HG02943 (cell line): ENCODE data around the gene ITPR1.

Experiments used
- ATAC-seq: cut with Tn5 transposase; IDR thresholded peaks from one replicate; pipeline ENCODE4 v1.9.1; 2021; ENCODE audit warnings: mild to moderate bottlenecking, low read depth, moderate library complexity; ENCODE audit not compliant: unreplicated experiment

ITPR1 gene

DNA sequence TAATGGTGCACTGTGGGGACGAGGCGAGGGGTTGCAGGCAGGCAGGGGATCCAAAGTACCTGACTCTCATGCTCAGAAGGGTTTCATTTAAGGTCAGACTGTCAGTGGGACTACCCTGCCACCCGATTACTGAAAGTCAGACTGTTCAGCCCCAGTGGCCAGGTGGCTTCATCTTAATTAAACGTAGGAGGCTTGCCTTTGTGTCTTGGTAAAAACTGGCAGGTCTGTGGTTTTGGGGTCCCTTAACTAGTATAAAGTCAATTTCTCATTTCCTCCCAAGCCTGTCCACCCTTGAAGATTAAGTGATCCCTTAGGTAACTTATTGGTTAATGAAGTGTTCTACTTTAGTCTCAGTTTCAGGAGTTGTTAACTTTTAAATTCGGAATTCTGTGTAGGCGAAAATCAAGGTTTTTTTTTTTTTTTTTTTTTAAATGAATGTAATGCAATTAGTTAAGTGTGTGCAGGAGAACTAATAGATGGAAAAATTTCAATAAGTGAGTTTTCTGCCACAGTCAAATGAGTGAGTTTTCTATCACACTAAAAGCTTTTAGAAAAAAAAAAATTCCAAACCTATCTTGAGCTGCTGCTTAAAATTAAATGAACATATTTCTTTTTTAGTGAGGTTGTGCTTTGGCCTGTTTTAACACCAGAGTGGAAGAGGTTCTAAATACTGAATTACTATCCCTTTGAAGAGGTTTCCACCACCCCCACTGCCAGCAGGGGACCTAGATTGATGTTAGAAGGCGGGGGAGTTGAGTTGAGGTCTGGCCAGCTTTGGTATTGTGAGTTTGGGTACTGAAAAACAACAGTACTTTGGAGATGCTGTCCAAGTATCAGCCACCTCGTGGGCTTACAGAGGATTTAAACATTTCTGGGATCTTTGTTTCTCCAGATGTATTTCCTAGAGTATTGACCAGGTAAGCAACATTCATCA, 15.2 kb downstream of the ITPR1 start:
- ATAC-seq, result peak; percentile 76

DNA sequence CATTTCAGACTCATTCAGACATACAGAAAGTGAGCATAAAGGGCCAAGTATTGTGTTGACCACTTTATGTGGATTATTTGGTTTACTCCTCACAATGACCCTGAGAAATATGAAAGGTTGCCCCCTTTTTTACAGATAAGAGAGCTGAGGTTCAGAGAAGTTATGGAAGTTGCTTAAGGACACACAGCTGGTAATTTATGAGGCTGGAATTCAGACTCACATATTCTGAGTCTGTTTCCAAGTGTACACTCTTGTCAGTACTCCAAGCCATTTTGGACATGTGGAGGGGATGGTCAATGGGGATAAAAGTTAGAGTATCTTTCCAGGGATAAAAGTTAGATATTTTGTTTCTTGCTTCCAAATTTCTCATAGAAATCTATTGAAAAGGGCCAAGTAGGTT, 15.9 kb downstream of the ITPR1 start:
- ATAC-seq, result no peak

DNA sequence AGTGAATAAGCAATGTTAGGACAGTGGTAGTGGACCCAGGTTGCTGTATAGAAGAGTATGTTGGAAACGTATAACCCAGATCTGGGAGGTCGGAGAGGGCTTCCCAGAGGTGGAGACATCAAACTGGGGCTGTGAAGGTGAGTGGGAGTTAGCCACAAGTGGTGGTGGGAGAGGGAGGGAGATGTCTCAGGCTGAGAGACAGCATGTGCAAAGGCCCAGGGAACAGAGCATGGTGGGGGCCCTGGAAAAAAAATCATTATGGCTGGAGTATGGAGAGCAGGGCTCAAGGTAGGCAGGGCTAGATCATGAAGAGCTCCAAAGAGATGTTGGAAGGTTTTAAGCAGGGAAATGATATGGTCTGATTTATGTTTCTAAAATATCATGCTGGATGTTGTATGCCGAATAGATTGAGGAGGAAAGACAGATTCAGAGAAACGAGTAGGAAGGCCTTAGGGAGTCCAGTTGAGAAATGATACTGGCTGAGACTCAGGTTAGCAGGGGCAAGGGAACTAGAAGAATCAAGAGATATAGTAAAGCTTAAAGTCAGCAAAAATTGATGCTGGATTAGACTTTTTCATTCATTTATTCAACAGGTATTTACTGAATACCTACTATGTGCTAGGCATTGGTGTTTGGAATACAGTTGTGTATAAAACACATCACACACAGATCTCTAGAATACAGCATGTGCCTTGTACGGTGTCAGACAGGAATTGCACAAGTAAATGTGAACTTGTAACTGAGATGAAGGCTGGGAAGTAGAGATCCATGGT, 17.0 kb downstream of the ITPR1 start:
- ATAC-seq, result no peak

GRCh38 chr3:4511491-4512262, 18.5 kb downstream of the ITPR1 start:
- no peak for ATAC-seq

DNA sequence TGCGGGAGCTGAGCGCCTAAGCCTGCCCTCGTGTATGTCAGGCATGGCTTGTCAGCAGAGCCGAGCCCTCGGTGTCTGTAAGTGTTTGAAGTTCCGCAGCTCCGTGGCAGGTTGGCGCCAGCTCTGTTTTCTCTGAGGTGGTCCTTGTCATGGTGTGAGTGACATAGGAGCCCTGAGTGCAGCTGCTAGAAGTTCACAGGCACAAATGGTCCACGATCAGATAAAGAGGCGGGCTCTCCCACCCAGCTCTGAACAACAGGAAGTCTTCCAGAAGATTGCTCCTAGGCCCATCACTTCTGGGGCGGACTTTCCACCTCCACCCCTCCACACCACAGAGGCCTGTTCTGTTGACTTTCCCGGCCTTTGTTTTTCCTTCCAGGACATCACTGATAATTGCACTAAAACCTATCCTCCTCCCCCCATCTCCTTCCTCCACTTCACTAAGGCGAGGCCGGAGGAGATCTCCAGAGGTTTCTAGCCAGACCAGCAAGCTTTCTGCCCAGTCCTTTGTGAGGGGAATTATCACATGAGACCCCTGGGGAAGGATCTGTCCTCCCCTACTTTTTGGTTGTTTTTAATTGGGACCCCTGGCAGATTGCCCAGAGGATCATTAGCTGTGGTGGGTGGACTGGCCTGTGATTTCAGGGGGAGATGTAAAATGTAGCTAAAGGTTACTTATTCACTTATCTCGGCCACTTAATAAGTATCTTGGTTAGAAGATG, 19.9 kb downstream of the ITPR1 start:
- no peak for ATAC-seq

GRCh38 chr3:4514321-4514720, 21.2 kb downstream of the ITPR1 start:
- ATAC-seq, result no peak

GRCh38 chr3:4514916-4515315, 21.8 kb downstream of the ITPR1 start:
- no peak for ATAC-seq

DNA sequence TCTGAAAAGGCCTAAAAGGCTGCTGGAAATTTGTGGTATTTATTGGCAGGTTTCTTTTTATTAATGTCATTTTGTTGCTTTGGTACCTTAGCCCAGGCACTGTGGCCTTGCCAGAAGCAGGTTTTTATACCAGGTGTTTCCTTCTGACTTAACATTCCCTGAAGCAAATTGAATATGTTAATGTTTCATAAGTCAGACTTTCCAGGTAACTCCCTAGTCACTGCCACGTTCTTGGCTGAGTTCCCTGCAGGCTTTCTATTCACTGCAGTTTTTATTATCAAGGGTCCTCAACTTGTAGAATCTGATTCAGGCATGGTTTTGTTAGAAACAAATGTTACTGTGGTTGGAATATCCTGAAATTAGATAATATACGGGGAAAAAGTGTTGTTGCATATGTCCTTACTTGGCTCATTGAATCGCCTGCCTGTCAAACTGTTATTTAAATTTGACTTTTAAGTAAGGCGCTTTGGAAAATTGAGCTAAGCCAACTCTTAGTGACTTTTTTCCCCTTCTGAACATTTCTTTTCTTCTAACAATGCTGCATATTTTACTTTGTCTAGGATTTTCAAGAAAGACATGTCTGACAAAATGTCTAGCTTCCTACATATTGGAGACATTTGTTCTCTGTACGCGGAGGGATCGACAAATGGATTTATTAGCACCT, 22.9 kb downstream of the ITPR1 start:
- no peak for ATAC-seq

DNA sequence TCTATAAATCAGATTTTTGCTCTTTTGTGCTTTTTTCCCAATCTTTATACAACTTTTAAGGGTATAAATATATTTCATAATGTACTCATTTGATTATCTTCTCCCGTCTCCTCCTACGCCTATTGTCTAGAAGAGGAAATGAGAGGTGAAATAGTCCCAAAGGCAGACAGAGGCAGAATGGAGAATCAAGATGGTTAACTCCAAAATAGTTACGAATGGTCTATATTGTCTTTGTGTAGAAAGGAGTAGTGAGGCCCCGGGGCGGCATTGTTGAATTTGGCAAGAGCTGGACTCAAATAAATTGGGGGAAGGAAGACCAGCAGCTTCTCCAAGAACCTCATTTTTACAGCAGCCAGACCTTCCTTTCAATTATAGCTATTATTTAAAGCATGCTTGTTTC, 23.9 kb downstream of the ITPR1 start:
- no peak for ATAC-seq

GRCh38 chr3:4517643-4518311, 24.6 kb downstream of the ITPR1 start:
- no peak for ATAC-seq

DNA sequence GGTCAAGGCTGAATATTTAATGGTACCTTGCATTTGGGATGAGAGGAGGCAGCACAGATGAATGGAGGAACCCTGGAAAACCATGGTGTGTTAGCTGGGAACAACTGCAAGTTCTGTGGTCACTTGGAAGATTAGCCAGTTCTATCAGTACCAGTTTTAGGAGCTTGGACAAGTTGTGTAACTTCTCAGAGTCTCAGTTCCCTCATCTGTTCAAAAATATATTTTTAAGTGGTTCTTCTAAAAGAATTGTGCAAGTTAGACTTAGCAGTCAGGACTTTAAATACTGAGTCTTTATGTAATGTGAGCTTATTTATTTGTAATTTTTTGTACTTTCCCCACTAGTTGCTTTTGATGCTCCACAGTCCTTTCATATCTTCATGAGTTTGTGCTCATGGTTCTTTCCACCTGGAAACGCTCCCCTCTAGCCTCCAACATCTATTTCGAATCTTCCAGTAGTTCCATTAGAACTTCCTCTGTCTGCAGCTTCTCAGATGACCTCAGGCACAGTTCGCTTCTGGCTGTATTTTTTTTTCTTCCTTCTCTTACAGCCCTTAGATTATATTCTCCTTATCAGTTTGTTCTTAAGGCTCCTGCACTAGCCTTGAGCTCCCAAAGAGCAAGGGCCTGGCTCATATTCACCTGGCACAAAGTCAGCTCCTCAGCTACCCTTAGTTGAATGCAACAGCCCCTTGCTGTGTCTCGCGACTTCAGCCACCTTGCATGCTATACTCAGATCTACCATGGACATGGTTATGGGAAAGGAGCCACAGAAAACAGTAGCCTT, 27.1 kb downstream of the ITPR1 start:
- ATAC-seq, result no peak

DNA sequence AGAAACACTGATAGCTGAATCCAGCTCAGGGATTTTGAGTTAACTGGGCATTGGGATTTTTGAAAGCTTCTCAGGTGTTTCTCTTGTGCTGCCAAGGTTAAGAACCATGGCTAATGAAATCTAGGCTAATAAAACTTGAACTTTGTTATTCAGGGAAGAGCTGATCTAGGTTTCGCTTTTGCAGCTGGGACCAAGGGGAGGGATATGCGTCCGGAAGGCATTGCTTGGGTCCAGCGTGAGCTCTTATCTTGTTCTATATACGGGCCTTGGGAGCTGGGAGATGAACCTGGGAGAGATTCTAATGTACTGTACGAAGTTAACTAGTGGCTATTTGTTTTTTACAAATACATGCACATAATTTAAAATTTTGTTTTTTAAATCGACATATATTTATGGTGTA, 29.8 kb downstream of the ITPR1 start:
- no peak for ATAC-seq

DNA sequence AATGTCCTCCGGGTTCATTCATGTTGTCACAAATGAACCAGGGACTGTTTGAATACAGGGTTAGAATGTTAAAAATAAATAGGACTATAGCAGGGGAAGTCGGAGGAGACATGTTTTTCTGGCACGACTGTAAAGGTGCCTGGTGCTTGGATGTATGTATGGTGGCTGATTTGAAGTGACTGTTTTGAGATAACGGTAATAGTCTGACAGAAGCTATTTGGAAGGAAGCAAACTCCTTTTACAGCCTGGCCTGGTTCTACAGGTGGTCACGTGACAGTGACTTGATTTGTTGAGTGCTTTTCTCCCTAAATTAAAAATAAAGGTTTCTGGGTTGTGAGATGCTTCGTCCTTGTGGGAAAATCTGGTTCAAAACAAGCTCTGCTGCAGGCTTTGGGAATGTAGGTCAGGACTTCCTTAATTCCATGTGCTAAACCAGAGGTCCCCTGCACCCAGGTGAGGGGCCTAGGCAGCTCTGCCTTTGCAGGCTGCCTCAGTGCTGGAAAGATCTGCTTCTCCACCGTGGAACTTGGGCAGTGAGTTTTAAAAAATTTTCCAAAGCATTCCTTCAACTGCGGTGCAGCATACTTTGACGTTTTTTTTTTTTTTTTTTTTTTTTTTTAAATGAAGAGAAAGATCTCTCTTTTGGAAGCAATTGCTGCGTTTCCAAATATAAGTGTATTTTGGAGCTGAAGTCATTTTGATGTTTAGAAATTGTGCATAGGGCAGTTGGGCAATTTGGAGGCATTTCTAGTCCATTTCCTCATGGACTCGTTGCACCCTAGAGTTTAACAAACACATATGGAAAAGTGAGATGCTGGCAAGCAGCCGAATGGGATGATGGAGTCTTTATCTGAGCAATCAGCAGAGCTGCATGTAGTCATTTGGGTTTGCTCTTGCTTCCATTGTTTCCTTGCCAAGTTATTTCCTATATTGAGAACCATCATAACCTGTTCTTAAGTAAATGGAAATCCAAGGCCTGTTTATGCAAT, 30.9 kb downstream of the ITPR1 start:
- ATAC-seq, result no peak

GRCh38 chr3:4525560-4526223, 32.5 kb downstream of the ITPR1 start:
- ATAC-seq, result no peak

DNA sequence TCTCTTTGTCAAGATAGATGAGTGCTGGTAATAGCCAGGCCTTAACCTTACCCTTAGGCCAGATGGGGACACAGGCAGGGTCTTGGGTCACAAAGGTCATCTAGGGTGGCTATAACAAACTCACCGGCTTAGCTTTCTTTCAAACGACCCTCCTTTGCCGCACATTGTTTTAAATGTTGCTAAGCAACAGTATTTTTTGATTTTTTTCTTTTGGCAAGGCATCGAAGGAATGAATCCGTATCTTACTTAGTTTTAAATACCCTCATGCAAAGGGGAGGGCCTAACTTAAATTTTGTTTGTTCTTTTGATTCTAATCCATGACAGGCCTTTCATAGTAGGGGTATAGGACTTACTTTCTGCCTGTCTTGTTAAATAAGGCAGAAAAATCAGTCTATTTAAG, 35.2 kb downstream of the ITPR1 start:
- ATAC-seq, result no peak

GRCh38 chr3:4528819-4529600, 35.9 kb downstream of the ITPR1 start:
- no peak for ATAC-seq
